Tibial nerve (tissue), 4 donors: Measurements from ENCODE around the gene PNLDC1.
"Not testable (repeated sequence)": the region's sequence is repeated elsewhere in the genome, so short reads cannot be mapped to it uniquely, and the experiment has no call there.

Experiments used
- CTCF ChIP-seq, 5 experiments: fragments of 200-600 bp in 3 of 5; fragments of 450-650 bp in 2 of 5; sonication (generic) in 3 of 5; IDR thresholded peaks; one replicate each; pipeline ENCODE4 v1.5.1; 2016 to 2019; ENCODE audit warnings: antibody characterized with exemption in 5 of 5, mild to moderate bottlenecking in 3 of 5, moderate library complexity in 2 of 5
- EP300 ChIP-seq, 2 donors: sonication (generic); formaldehyde crosslinking; IDR thresholded peaks; one replicate each; pipeline ENCODE4 v1.6.1; 2017; ENCODE audit warnings: antibody characterized with exemption in 2 of 2, mild to moderate bottlenecking in 1 of 2

GRCh38 chr6:159863341-159863740 is 63.3 kb downstream of the PNLDC1 start:
- peak; percentile 16 to 74 (median 37) for TF ChIP-seq CTCF (IDR thresholded peaks at IDR 0.05)
- TF ChIP-seq EP300 (IDR thresholded peaks at IDR 0.05), result not testable (repeated sequence)
